Common myeloid progenitor, CD34-positive (primary cell): ENCODE data around the gene OGFOD1.
A peak's percentile ranks its signal among the peaks of the same experiment; 100 is the strongest.

ENCODE experiments used
- CTCF ChIA-PET: fragments of 350-600 bp; sonication (Branson Sonifier 250); formaldehyde crosslinking; loops from one replicate; lab custom pipeline; 2021; ENCODE audit warnings: antibody characterized with exemption; lab: Charles Lee
- POLR2A ChIA-PET: fragments of 350-600 bp; sonication (Branson Sonifier 250); formaldehyde crosslinking; loops from one replicate; lab custom pipeline; 2021; ENCODE audit warnings: antibody characterized with exemption; lab: Charles Lee
- DNase-seq, 3 donors: peaks; one replicate each; pipeline versions ENCODE4 v3.0.0 to v3.0.0-alpha.2; 2013
- H3K27ac ChIP-seq, 2 experiments: 1 replicate in 1 of 2; 2 replicates in 1 of 2; pipeline ENCODE4 v1.7.0; 2013; ENCODE audit warnings: inconsistent platforms in 2 of 2, low read length in 2 of 2, mild to moderate bottlenecking in 2 of 2, low read depth in 1 of 2, moderate library complexity in 1 of 2; ENCODE audit not compliant: severe bottlenecking in 2 of 2, insufficient read depth in 1 of 2, poor library complexity in 1 of 2
- H3K27me3 ChIP-seq, 5 experiments: replicated peaks in 2 of 5; 1 replicate in 3 of 5; 2 replicates in 2 of 5; pipeline versions ENCODE4 v1.6.1 to v1.7.0; 2013; ENCODE audit warnings: low read length in 4 of 5, mild to moderate bottlenecking in 2 of 5, moderate library complexity in 2 of 5, inconsistent platforms in 1 of 5; ENCODE audit not compliant: insufficient read depth in 5 of 5, control insufficient read depth in 4 of 5
- H3K36me3 ChIP-seq, 4 experiments: 1 replicate in 2 of 4; 2 replicates in 2 of 4; pipeline versions ENCODE4 v1.6.1 to v1.7.0; 2013; ENCODE audit warnings: low read length in 3 of 4, control low read depth in 1 of 4, mild to moderate bottlenecking in 1 of 4; ENCODE audit not compliant: control insufficient read depth in 4 of 4, insufficient read depth in 4 of 4
- H3K4me1 ChIP-seq, 4 experiments: 1 replicate in 3 of 4; 2 replicates in 1 of 4; pipeline versions ENCODE4 v1.6.1 to v1.7.1; 2013; ENCODE audit warnings: low read length in 3 of 4, mild to moderate bottlenecking in 3 of 4, control low read depth in 1 of 4, inconsistent platforms in 1 of 4, moderate library complexity in 1 of 4; ENCODE audit not compliant: control insufficient read depth in 4 of 4, insufficient read depth in 4 of 4; ENCODE audit errors: control extremely low read depth in 1 of 4
- H3K4me3 ChIP-seq, 7 experiments: 1 replicate in 4 of 7; 2 replicates in 3 of 7; pipeline versions ENCODE4 v1.5.1 to v1.7.0; 2013; ENCODE audit warnings: mild to moderate bottlenecking in 7 of 7, low read length in 6 of 7, moderate library complexity in 6 of 7, inconsistent platforms in 2 of 7, low read depth in 2 of 7, control low read depth in 1 of 7; ENCODE audit not compliant: insufficient read depth in 4 of 7, control insufficient read depth in 1 of 7; ENCODE audit errors: extremely low read depth in 1 of 7
- H3K9me3 ChIP-seq, 5 experiments: 1 replicate in 4 of 5; 2 replicates in 1 of 5; pipeline versions ENCODE4 v1.6.1 to v1.7.1; 2013; ENCODE audit warnings: low read length in 4 of 5, mild to moderate bottlenecking in 2 of 5, inconsistent platforms in 1 of 5, low read depth in 1 of 5, moderate library complexity in 1 of 5; ENCODE audit not compliant: control insufficient read depth in 4 of 5, insufficient read depth in 2 of 5; ENCODE audit errors: control extremely low read depth in 1 of 5
- WGBS: methylation state at CpG from one replicate; pipeline ENCODE4 v1.1.5; 2013; ENCODE audit not compliant: insufficient coverage; 5-methylcytosine and 5-hydroxymethylcytosine counted together

OGFOD1 gene

GRCh38 chr16:56451753-56452689 is 667 bp downstream of the OGFOD1 start:
- Histone ChIP-seq H3K9me3 (no peaks in the 10 kb centered on the region), H3K27me3 (no peaks in the 10 kb centered on the region), H3K27ac (peak overlapping the region; percentile 62 to 89), H3K4me3 (peak overlapping the region; percentile 83 to 98 (median 97)), H3K36me3 (peaks cover 19 to 36% (median 20%) of the 10 kb centered on the region in 4 experiments), H3K4me1 (peaks cover 16 to 31% (median 24%) of the 10 kb centered on the region in 4 experiments)
- POLR2A ChIA-PET, result no interaction called here
- 17% methylated on average over 23 of the region's 31 CpGs for WGBS
- CTCF ChIA-PET, result interaction anchor here (1.1 kb wide), 1 partner anchor 25 kb away, joined by 4 read pairs; no protein-coding TSS in a partner anchor
- peak; percentile 13 to 60 (median 46) for DNase-seq

GRCh38 chr16:56457927-56458470 is 6.6 kb downstream of the OGFOD1 start:
- no peaks in the 10 kb centered on the region for H3K9me3 ChIP-seq
- peaks cover 24 to 67% (median 48%) of the 10 kb centered on the region in 4 experiments for H3K36me3 ChIP-seq
- H3K27ac ChIP-seq, result no peak overlapping the region
- H3K27me3 ChIP-seq, result no peaks in the 10 kb centered on the region
- H3K4me3 ChIP-seq, result no peak overlapping the region
- peaks cover 0 to 2% (median 0%) of the 10 kb centered on the region in 4 experiments for H3K4me1 ChIP-seq
- CTCF ChIA-PET, result no interaction called here
- POLR2A ChIA-PET, result no interaction called here
- DNase-seq, result no peak
- 89% methylated on average over 5 of the region's 6 CpGs for WGBS

GRCh38 chr16:56460101-56460500 is 8.7 kb downstream of the OGFOD1 start:
- Histone ChIP-seq H3K36me3 (peaks cover 32 to 70% (median 47%) of the 10 kb centered on the region in 4 experiments), H3K4me3 (no peak overlapping the region), H3K4me1 (no peaks in the 10 kb centered on the region), H3K27ac (no peak overlapping the region), H3K9me3 (no peaks in the 10 kb centered on the region), H3K27me3 (no peaks in the 10 kb centered on the region)
- 100% methylated on average over 2 of the region's 2 CpGs for WGBS
- ChIA-PET CTCF (interaction anchor here (1.3 kb wide), 1 partner anchor 16 kb away, joined by 3 read pairs; no protein-coding TSS in a partner anchor), POLR2A (no interaction called here)
- no peak for DNase-seq

- CTCF ChIA-PET, result no interaction called here
- Histone ChIP-seq H3K36me3 (peaks cover 30 to 68% (median 51%) of the 10 kb centered on the region in 4 experiments), H3K27me3 (no peaks in the 10 kb centered on the region), H3K9me3 (no peaks in the 10 kb centered on the region), H3K4me3 (no peak overlapping the region), H3K27ac (no peak overlapping the region), H3K4me1 (no peaks in the 10 kb centered on the region)
- WGBS, result 83% methylated on average over 1 of the region's 3 CpGs
- DNase-seq, result no peak
- POLR2A ChIA-PET, result no interaction called here
Measured at GRCh38 chr16:56462064-56462796, 10.9 kb downstream of the OGFOD1 start.

GRCh38 chr16:56463153-56463552 is 11.8 kb downstream of the OGFOD1 start:
- Histone ChIP-seq H3K4me3 (no peak overlapping the region), H3K9me3 (no peaks in the 10 kb centered on the region), H3K27ac (no peak overlapping the region), H3K36me3 (peaks cover 34 to 70% (median 50%) of the 10 kb centered on the region in 4 experiments), H3K27me3 (no peaks in the 10 kb centered on the region), H3K4me1 (no peaks in the 10 kb centered on the region)
- ChIA-PET POLR2A (interaction anchor here (0.6 kb wide), 1 partner anchor 774 kb away, joined by 3 read pairs; no protein-coding TSS in a partner anchor), CTCF (no interaction called here)
- 96% methylated on average over 4 of the region's 6 CpGs for WGBS
- DNase-seq, result no peak

GRCh38 chr16:56466344-56466743 is 15.0 kb downstream of the OGFOD1 start:
- 100% methylated on average over 2 of the region's 2 CpGs for WGBS
- no peaks in the 10 kb centered on the region for H3K9me3 ChIP-seq
- POLR2A ChIA-PET, result no interaction called here
- no peaks in the 10 kb centered on the region for H3K4me1 ChIP-seq
- no peak overlapping the region for H3K27ac ChIP-seq
- H3K36me3 ChIP-seq, result peaks cover 36 to 78% (median 60%) of the 10 kb centered on the region in 4 experiments
- no peaks in the 10 kb centered on the region for H3K27me3 ChIP-seq
- H3K4me3 ChIP-seq, result no peak overlapping the region
- DNase-seq, result no peak
- CTCF ChIA-PET, result no interaction called here
